GM12878 (cell line): ENCODE data around the gene SFXN1. TPM values are rescaled to one million over a fixed set of nuclear protein-coding genes. Genes with fewer than 3 reads are reported as not detected.

Source experiments
- ATAC-seq: fragments of 200-7000 bp; cut with Tn5 transposase; 3 replicates; pipeline ENCODE4 v1.9.1; 2020; ENCODE audit warnings: mild to moderate bottlenecking, moderate library complexity
- BruUV-seq: library from RNA; stranded (reverse); fragments of 400-500 nt; replicated peaks from 2 replicates; lab custom pipeline; 2021; lab: Mats Ljungman, UMichigan
- CTCF ChIA-PET: fragments of 300-600 bp; sonication (Branson Sonifier 250); formaldehyde crosslinking; extraction: SDS; loops from one replicate; lab custom pipeline; 2021; ENCODE audit warnings: inconsistent platforms; lab: Yijun Ruan, JAX
- POLR2A ChIA-PET: fragments of 350-600 bp; formaldehyde crosslinking; extraction: SDS; loops from one replicate; lab custom pipeline; 2021; ENCODE audit warnings: inconsistent platforms; lab: Charles Lee
- RAD21 ChIA-PET: fragments of 300-600 bp; sonication (Branson Sonifier 250); formaldehyde crosslinking; loops from one replicate; lab custom pipeline; 2023; ENCODE audit warnings: antibody characterized with exemption; ENCODE audit not compliant: unreplicated experiment; lab: Charles Lee
- SMC1A ChIA-PET: fragments of 300-600 bp; sonication (Branson Sonifier 250); formaldehyde crosslinking; loops from one replicate; lab custom pipeline; 2023; ENCODE audit not compliant: unreplicated experiment, uncharacterized antibody; lab: Charles Lee
- DNase-seq: peaks from one replicate; pipeline ENCODE4 v3.0.0-alpha.2; 2011; ENCODE audit warnings: low read depth, low spot score
- FAIRE-seq: peaks from 3 replicates; lab custom pipeline; 2011; peaks lifted over from hg19 to GRCh38; lab: Jason Lieb, UNC
- H2AFZ ChIP-seq: 2 replicates; pipeline ENCODE4 v1.6.0; 2011; ENCODE audit warnings: low read depth, low read length, control low read depth; ENCODE audit not compliant: control insufficient read depth
- H3K27ac ChIP-seq: 2 replicates; pipeline ENCODE4 v1.5.1; 2011; ENCODE audit warnings: control low read depth; ENCODE audit not compliant: control insufficient read depth, insufficient read depth
- H3K27me3 ChIP-seq, 2 experiments: replicated peaks in 1 of 2; 2 replicates each; pipeline versions ENCODE4 v1.6.0 to v1.6.1; 2011; ENCODE audit warnings: low read length in 1 of 2; ENCODE audit not compliant: control insufficient read depth in 2 of 2, insufficient read depth in 2 of 2
- H3K36me3 ChIP-seq, 2 experiments: 2 replicates each; pipeline ENCODE4 v1.5.1; 2011; ENCODE audit warnings: low read length in 1 of 2; ENCODE audit not compliant: control insufficient read depth in 2 of 2, insufficient read depth in 2 of 2
- H3K4me1 ChIP-seq: 2 replicates; pipeline ENCODE4 v1.6.1; 2011; ENCODE audit warnings: mild to moderate bottlenecking, low read length, moderate library complexity, mixed read lengths; ENCODE audit not compliant: control insufficient read depth, insufficient read depth
- H3K4me2 ChIP-seq: 2 replicates; pipeline ENCODE4 v1.6.0; 2011; ENCODE audit warnings: control low read depth; ENCODE audit not compliant: control insufficient read depth, insufficient read depth
- H3K4me3 ChIP-seq: fragments of 200-600 bp; sonication (generic); 2 replicates; pipeline ENCODE4 v1.5.1; 2016
- H3K79me2 ChIP-seq: 2 replicates; pipeline ENCODE4 v1.6.0; 2011; ENCODE audit warnings: low read length; ENCODE audit not compliant: control insufficient read depth, insufficient read depth
- H3K9ac ChIP-seq: 2 replicates; pipeline ENCODE4 v1.8.0; 2011; ENCODE audit warnings: low read length, control low read depth, mixed read lengths; ENCODE audit not compliant: control insufficient read depth, insufficient read depth
- H3K9me3 ChIP-seq: replicated peaks from 3 replicates; pipeline ENCODE4 v1.5.1; 2011; ENCODE audit warnings: mild to moderate bottlenecking, low read length; ENCODE audit not compliant: control insufficient read depth, insufficient read depth
- H4K20me1 ChIP-seq: 2 replicates; pipeline ENCODE4 v1.6.0; 2011; ENCODE audit not compliant: control insufficient read depth, insufficient read depth
- CBX3 ChIP-seq: fragments of 200-600 bp; sonication (generic); IDR thresholded peaks from 2 replicates; pipeline ENCODE4 v1.6.1; 2016; ENCODE audit warnings: low read depth, borderline replicate concordance
- FOS ChIP-seq: IDR thresholded peaks from 3 replicates; pipeline ENCODE4 v1.6.1; 2011; ENCODE audit warnings: borderline replicate concordance; ENCODE audit not compliant: insufficient read length; ENCODE audit errors: extremely low read depth
- FOXK2 ChIP-seq: fragments of 450-650 bp; IDR thresholded peaks from 2 replicates; pipeline ENCODE4 v1.6.1; 2017; ENCODE audit warnings: mild to moderate bottlenecking, moderate library complexity
- HCFC1 ChIP-seq: fragments of 150-350 bp; IDR thresholded peaks from 2 replicates; pipeline ENCODE4 v1.6.1; 2014; ENCODE audit warnings: low read length
- MEF2A ChIP-seq: IDR thresholded peaks from 2 replicates; pipeline ENCODE4 v1.6.1; 2011; ENCODE audit warnings: low read depth, mild to moderate bottlenecking, low read length, moderate library complexity; ENCODE audit not compliant: insufficient read depth
- NFIC ChIP-seq: IDR thresholded peaks from 2 replicates; pipeline ENCODE4 v1.6.1; 2012; ENCODE audit warnings: low read depth, mild to moderate bottlenecking, inconsistent platforms, low read length, moderate library complexity
- NR2C2 ChIP-seq: IDR thresholded peaks from 2 replicates; pipeline ENCODE4 v1.6.1; 2011; ENCODE audit warnings: borderline replicate concordance, low read depth; ENCODE audit not compliant: control insufficient read depth, insufficient read length
- POLR2AphosphoS2 ChIP-seq: IDR thresholded peaks from 2 replicates; pipeline ENCODE4 v1.6.1; 2011; ENCODE audit warnings: low read depth, mild to moderate bottlenecking, low read length, improper control_type of control experiment, moderate library complexity
- POLR2AphosphoS5 ChIP-seq: IDR thresholded peaks from 2 replicates; pipeline ENCODE4 v1.6.1; 2011; ENCODE audit warnings: mild to moderate bottlenecking, low read length, inconsistent platforms
- PRDM15 ChIP-seq: fragments of 450-650 bp; formaldehyde crosslinking; IDR thresholded peaks from 2 replicates; pipeline ENCODE4 v1.4.0; 2020; ENCODE audit warnings: mild to moderate bottlenecking, moderate library complexity
- RAD21 ChIP-seq: IDR thresholded peaks from 2 replicates; pipeline ENCODE4 v1.6.1; 2011; ENCODE audit warnings: mild to moderate bottlenecking, low read depth, low read length, moderate library complexity; ENCODE audit not compliant: insufficient read depth
- RCOR1 ChIP-seq: conservative IDR thresholded peaks from 2 replicates; pipeline ENCODE4 v1.6.1; 2012; ENCODE audit warnings: low read depth, low read length, improper control_type of control experiment
- SIN3A ChIP-seq: IDR thresholded peaks from 2 replicates; pipeline ENCODE4 v1.6.1; 2012; ENCODE audit warnings: low read depth, low read length, improper control_type of control experiment
- SMAD5 ChIP-seq: IDR thresholded peaks from 2 replicates; pipeline ENCODE4 v1.6.1; 2016; ENCODE audit warnings: antibody characterized with exemption, low read depth
- SREBF2 ChIP-seq: IDR thresholded peaks from 2 replicates; pipeline ENCODE4 v1.6.1; 2012; ENCODE audit warnings: mild to moderate bottlenecking, low read length
- TCF7 ChIP-seq: IDR thresholded peaks from 2 replicates; pipeline ENCODE4 v1.6.1; 2014; ENCODE audit warnings: antibody characterized with exemption, borderline replicate concordance
- YBX1 ChIP-seq: fragments of 450-650 bp; IDR thresholded peaks from 2 replicates; pipeline ENCODE4 v1.6.1; 2016; ENCODE audit warnings: antibody characterized with exemption
- ZNF217 ChIP-seq: fragments of 450-650 bp; IDR thresholded peaks from 2 replicates; pipeline ENCODE4 v1.6.1; 2017; ENCODE audit warnings: antibody characterized with exemption, mild to moderate bottlenecking
- ZNF622 ChIP-seq: fragments of 450-650 bp; IDR thresholded peaks from 2 replicates; pipeline ENCODE4 v1.6.1; 2017; ENCODE audit warnings: mild to moderate bottlenecking, inconsistent platforms
- in situ Hi-C: fragments of 300-500 bp; cut with MboI; formaldehyde crosslinking; loops from 9 replicates; pipeline ENCODE4 v1.14.3; 2018; ENCODE audit warnings: mixed read lengths
- intact Hi-C: fragments of 100-400 bp; cut with micrococcal nuclease; formaldehyde crosslinking; loops from one replicate; pipeline ENCODE4 v1.14.2; 2022; ENCODE audit not compliant: unreplicated experiment
- polyA plus RNA-seq, 11 experiments: library from polyadenylated mRNA; depleted of rRNA in 4 of 11; unstranded in 6 of 11; stranded (reverse) in 5 of 11; fragments of >200 nt; fragmentation: Nextera tagmentation in 4 of 11; fragmentation: Illumina TruSeq in 1 of 11; extraction: Ambion mirVana in 4 of 11; extraction: Trizol in 1 of 11; gene quantifications; 1 replicate in 1 of 11; 2 replicates in 10 of 11; pipeline versions ENCODE4 v1.2.1 to v1.2.3, GENCODE V29; 2011 to 2016; ENCODE audit warnings: inconsistent platforms in 2 of 11, missing spikeins in 2 of 11, low read depth in 1 of 11
- total RNA-seq, 4 experiments: library from RNA; depleted of rRNA in 3 of 4; stranded (reverse); fragments of >200 nt in 3 of 4; fragmentation: Illumina TruSeq in 1 of 4; extraction: Trizol in 1 of 4; gene quantifications; 2 replicates each; pipeline versions ENCODE4 v1.2.1 to v1.2.3, GENCODE V29; 2013 to 2021
- TF ChIP-seq, protein P1 (sequence below): fragments of 450-650 bp; IDR thresholded peaks from 2 replicates; pipeline ENCODE4 v1.6.1; 2017; ENCODE audit warnings: mild to moderate bottlenecking, moderate library complexity

The SFXN1 gene
- total and polyA plus RNA-seq, 10 of the 15 experiments (the other 5 are each of a cell fraction or from before 2014, with no cell fraction given): 18.0 to 248 (median 103) TPM

DNA sequence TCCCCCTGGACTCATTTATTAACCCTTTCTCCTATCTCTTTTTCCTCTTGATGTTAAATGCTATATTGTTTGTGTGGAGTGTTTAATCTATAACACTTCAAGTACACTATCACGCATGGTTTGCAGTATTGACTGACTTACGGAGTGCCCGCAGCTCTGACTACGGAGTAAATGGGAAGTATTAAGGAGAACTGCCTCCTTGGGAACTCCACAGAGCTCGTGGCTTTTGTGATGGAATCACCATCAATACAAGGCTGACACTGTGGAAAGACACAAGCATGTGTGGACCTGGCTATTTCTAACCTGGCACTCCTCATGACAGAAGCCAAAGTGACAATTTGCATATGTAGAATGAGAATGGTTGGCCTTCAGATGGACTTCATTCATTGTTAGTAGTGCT, 66.2 kb downstream of the SFXN1 start (continued):
- no peak for TF ChIP-seq PRDM15 (CRISPR knock-in tag)
- TF ChIP-seq RCOR1: no peak
- no peak for TF ChIP-seq YBX1

GRCh38 chr5:175547842-175548241, 69.5 kb downstream of the SFXN1 start:
- H3K4me3 ChIP-seq: no peak overlapping the region
- H3K27ac ChIP-seq: no peak overlapping the region
- intact Hi-C loops: no loop called here
- CTCF ChIA-PET: no interaction called here
- H2AFZ ChIP-seq: no peak overlapping the region
- no peaks in the 10 kb centered on the region; a peak in 3 of 4 replicates for H3K27me3 ChIP-seq
- H4K20me1 ChIP-seq: no peaks in the 10 kb centered on the region
- no peak overlapping the region for H3K9ac ChIP-seq
- no peaks in the 10 kb centered on the region for H3K36me3 ChIP-seq
- H3K4me1 ChIP-seq: no peaks in the 10 kb centered on the region
- in situ Hi-C loops: no loop called here
- RAD21 ChIA-PET: no interaction called here
- BruUV-seq: no TSS peak
- SMC1A ChIA-PET: no interaction called here
- no peak for DNase-seq
- H3K9me3 ChIP-seq: no peaks in the 10 kb centered on the region
- POLR2A ChIA-PET: no interaction called here
- no peak for ATAC-seq
- FAIRE-seq: no peak
- H3K79me2 ChIP-seq: no peaks in the 10 kb centered on the region
- H3K4me2 ChIP-seq: no peak overlapping the region
- no peak for TF ChIP-seq POLR2AphosphoS2
- no peak for TF ChIP-seq ZNF217
- TF ChIP-seq TCF7: no peak
- no peak for TF ChIP-seq RAD21
- no peak for TF ChIP-seq SREBF2
- TF ChIP-seq CBX3: no peak
- no peak for TF ChIP-seq ZNF622
- no peak for TF ChIP-seq MEF2A
- no peak for TF ChIP-seq NR2C2
- no peak for TF ChIP-seq NFIC
- TF ChIP-seq SIN3A: no peak
- no peak for TF ChIP-seq SMAD5
- TF ChIP-seq FOS: no peak
- TF ChIP-seq, protein P1, sequence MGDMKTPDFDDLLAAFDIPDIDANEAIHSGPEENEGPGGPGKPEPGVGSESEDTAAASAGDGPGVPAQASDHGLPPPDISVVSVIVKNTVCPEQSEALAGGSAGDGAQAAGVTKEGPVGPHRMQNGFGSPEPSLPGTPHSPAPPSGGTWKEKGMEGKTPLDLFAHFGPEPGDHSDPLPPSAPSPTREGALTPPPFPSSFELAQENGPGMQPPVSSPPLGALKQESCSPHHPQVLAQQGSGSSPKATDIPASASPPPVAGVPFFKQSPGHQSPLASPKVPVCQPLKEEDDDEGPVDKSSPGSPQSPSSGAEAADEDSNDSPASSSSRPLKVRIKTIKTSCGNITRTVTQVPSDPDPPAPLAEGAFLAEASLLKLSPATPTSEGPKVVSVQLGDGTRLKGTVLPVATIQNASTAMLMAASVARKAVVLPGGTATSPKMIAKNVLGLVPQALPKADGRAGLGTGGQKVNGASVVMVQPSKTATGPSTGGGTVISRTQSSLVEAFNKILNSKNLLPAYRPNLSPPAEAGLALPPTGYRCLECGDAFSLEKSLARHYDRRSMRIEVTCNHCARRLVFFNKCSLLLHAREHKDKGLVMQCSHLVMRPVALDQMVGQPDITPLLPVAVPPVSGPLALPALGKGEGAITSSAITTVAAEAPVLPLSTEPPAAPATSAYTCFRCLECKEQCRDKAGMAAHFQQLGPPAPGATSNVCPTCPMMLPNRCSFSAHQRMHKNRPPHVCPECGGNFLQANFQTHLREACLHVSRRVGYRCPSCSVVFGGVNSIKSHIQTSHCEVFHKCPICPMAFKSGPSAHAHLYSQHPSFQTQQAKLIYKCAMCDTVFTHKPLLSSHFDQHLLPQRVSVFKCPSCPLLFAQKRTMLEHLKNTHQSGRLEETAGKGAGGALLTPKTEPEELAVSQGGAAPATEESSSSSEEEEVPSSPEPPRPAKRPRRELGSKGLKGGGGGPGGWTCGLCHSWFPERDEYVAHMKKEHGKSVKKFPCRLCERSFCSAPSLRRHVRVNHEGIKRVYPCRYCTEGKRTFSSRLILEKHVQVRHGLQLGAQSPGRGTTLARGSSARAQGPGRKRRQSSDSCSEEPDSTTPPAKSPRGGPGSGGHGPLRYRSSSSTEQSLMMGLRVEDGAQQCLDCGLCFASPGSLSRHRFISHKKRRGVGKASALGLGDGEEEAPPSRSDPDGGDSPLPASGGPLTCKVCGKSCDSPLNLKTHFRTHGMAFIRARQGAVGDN: no peak
- TF ChIP-seq HCFC1: no peak
- no peak for TF ChIP-seq FOXK2
- no peak for TF ChIP-seq POLR2AphosphoS5
